Right cardiac atrium (tissue), 5 donors: ENCODE results near the gene AS3MT. TPM values are rescaled to one million over a fixed set of nuclear protein-coding genes. Genes with fewer than 3 reads are reported as not detected.

ENCODE experiments used
- ATAC-seq, 2 donors: fragments of 200-7000 bp; cut with Tn5 transposase; one replicate each; pipeline versions ENCODE4 v1.8.0 to v1.9.1; 2020; ENCODE audit warnings: moderate library complexity in 2 of 2, mild to moderate bottlenecking in 1 of 2
- DNase-seq, 3 donors: peaks; one replicate each; pipeline ENCODE4 v3.0.0-alpha.2; 2020
- H3K27ac ChIP-seq: one replicate; pipeline ENCODE4 v1.5.1; 2013; ENCODE audit warnings: mild to moderate bottlenecking, low read length, control low read depth, moderate library complexity
- H3K27me3 ChIP-seq: one replicate; pipeline ENCODE4 v1.6.1; 2013; ENCODE audit not compliant: control insufficient read depth, insufficient read depth
- H3K4me1 ChIP-seq: one replicate; pipeline ENCODE4 v1.6.1; 2013; ENCODE audit warnings: low read length; ENCODE audit not compliant: control insufficient read depth, insufficient read depth
- H3K4me3 ChIP-seq: one replicate; pipeline ENCODE4 v1.5.1; 2013; ENCODE audit warnings: low read length, control low read depth
- H3K9me3 ChIP-seq: one replicate; pipeline ENCODE4 v1.6.1; 2013; ENCODE audit warnings: low read length; ENCODE audit not compliant: control insufficient read depth
- WGBS: extraction: QIAGEN DNeasy Blood & Tissue Kit; methylation state at CpG from one replicate; pipeline ENCODE4 v1.1.7; 2013; 5-methylcytosine and 5-hydroxymethylcytosine counted together
- intact Hi-C, 4 donors: fragments of 100-400 bp; cut with DNase I; formaldehyde crosslinking; loops; one replicate each; pipeline versions ENCODE4 v1.11.0 to v1.14.0; 2022 to 2023
- polyA plus RNA-seq: library from polyadenylated mRNA; stranded (reverse); fragments of 200-250 nt; gene quantifications from one replicate; pipeline ENCODE4 v1.2.3, GENCODE V29; 2013
- total RNA-seq, 4 donors: library from RNA; stranded (reverse); fragmentation: NEBNext Ultra II Directional; extraction: Animal tissue kit (Norgen Biotek cat#: 25700); gene quantifications; one replicate each; pipeline ENCODE4 v1.2.1, GENCODE V29; 2021
- donor health status: healthy with polysubstance abuse.
- donor health status: DM: no; HTN: yes; CAD: no.
- donor health status: DM: no; HTN: no; CAD: no.
- donor health status: DM: no; HTN: yes; CAD: no; lungs with severe emphysema.
- donor health status: DM: yes; HTN: yes; CAD: no.

The AS3MT gene
- total and polyA plus RNA-seq, 5 donors, result 10.0 to 35.2 (median 14.2) TPM

- WGBS, result 76% methylated on average over 3 of the region's 3 CpGs
- intact Hi-C loops, result no loop called here
- Histone ChIP-seq H3K27me3 (no peaks in the 10 kb centered on the region), H3K4me1 (peaks cover 4% of the 10 kb centered on the region), H3K4me3 (no peak overlapping the region), H3K27ac (no peak overlapping the region), H3K9me3 (no peaks in the 10 kb centered on the region)
- DNase-seq (no peak), ATAC-seq (no peak)
Observed at GRCh38 chr10:102856758-102857424, 12.4 kb upstream of the AS3MT start.

GRCh38 chr10:102859911-102860310 is 9.4 kb upstream of the AS3MT start:
- no peaks in the 10 kb centered on the region for H3K27me3 ChIP-seq
- no peak for DNase-seq
- H3K27ac ChIP-seq, result no peak overlapping the region
- ATAC-seq, result peak in 1 of 2 donors; percentile 52
- no peak overlapping the region for H3K4me3 ChIP-seq
- H3K4me1 ChIP-seq, result peaks cover 4% of the 10 kb centered on the region
- intact Hi-C loops, result no loop called here
- H3K9me3 ChIP-seq, result no peaks in the 10 kb centered on the region
- 56% methylated on average over 2 of the region's 2 CpGs for WGBS

- no peaks in the 10 kb centered on the region for H3K27me3 ChIP-seq
- no peak overlapping the region for H3K27ac ChIP-seq
- 41% methylated on average over 2 of the region's 2 CpGs for WGBS
Observed at GRCh38 chr10:102863660-102864059, 5.6 kb upstream of the AS3MT start.

GRCh38 chr10:102865620-102866019 is 3.6 kb upstream of the AS3MT start:
- 91% methylated on average over 3 of the region's 3 CpGs for WGBS
- no peaks in the 10 kb centered on the region for H3K27me3 ChIP-seq
- H3K27ac ChIP-seq, result no peak overlapping the region
- H3K9me3 ChIP-seq, result no peaks in the 10 kb centered on the region
- no peak for DNase-seq
- ATAC-seq, result no peak
- intact Hi-C loops, result no loop called here
- no peaks in the 10 kb centered on the region for H3K4me1 ChIP-seq
- H3K4me3 ChIP-seq, result no peak overlapping the region

More at GRCh38 chr10:102863660-102864059, 5.6 kb upstream of the AS3MT start:
- no peak for ATAC-seq
- no peak overlapping the region for H3K4me3 ChIP-seq
- H3K4me1 ChIP-seq, result no peaks in the 10 kb centered on the region
- no peaks in the 10 kb centered on the region for H3K9me3 ChIP-seq
- no peak for DNase-seq
- intact Hi-C loops, result no loop called here

GRCh38 chr10:102868911-102869257 is 386 bp upstream of the AS3MT start:
- no peaks in the 10 kb centered on the region for H3K27me3 ChIP-seq
- H3K4me1 ChIP-seq, result no peaks in the 10 kb centered on the region
- no peaks in the 10 kb centered on the region for H3K9me3 ChIP-seq
- intact Hi-C loops, result no loop called here
- H3K4me3 ChIP-seq, result peak overlapping the region; percentile 32
- ATAC-seq (no peak), DNase-seq (no peak)
- WGBS, result 14% methylated on average over 5 of the region's 5 CpGs
- no peak overlapping the region for H3K27ac ChIP-seq

- peak; percentile 6 to 33 for ATAC-seq
- peak in 1 of 3 donors; percentile 36 for DNase-seq
- no peaks in the 10 kb centered on the region for H3K4me1 ChIP-seq
- intact Hi-C loops, result no loop called here
- 78% methylated on average over 10 of the region's 10 CpGs for WGBS
- H3K27me3 ChIP-seq, result no peaks in the 10 kb centered on the region
- H3K27ac ChIP-seq, result no peak overlapping the region
- H3K4me3 ChIP-seq, result peak overlapping the region; percentile 32
- no peaks in the 10 kb centered on the region for H3K9me3 ChIP-seq
Observed at GRCh38 chr10:102870221-102870620, 951 bp downstream of the AS3MT start.

- DNase-seq, result no peak
- intact Hi-C loops, result no loop called here
- no peak overlapping the region for H3K4me3 ChIP-seq
- ATAC-seq, result no peak
- H3K9me3 ChIP-seq, result no peaks in the 10 kb centered on the region
- no peak overlapping the region for H3K27ac ChIP-seq
- no peaks in the 10 kb centered on the region for H3K27me3 ChIP-seq
- WGBS, result 92% methylated on average over 4 of the region's 4 CpGs
- no peaks in the 10 kb centered on the region for H3K4me1 ChIP-seq
Observed at GRCh38 chr10:102872163-102872562, 2.9 kb downstream of the AS3MT start.

- intact Hi-C loops, result no loop called here
- H3K9me3 ChIP-seq, result no peaks in the 10 kb centered on the region
- DNase-seq (no peak), ATAC-seq (no peak)
- no peak overlapping the region for H3K27ac ChIP-seq
- no peaks in the 10 kb centered on the region for H3K27me3 ChIP-seq
- 87% methylated on average over 2 of the region's 2 CpGs for WGBS
- no peaks in the 10 kb centered on the region for H3K4me1 ChIP-seq
- no peak overlapping the region for H3K4me3 ChIP-seq
Observed at GRCh38 chr10:102876747-102877153, 7.5 kb downstream of the AS3MT start.

GRCh38 chr10:102878629-102879028 is 9.4 kb downstream of the AS3MT start:
- WGBS, result 56% methylated on average over 4 of the region's 4 CpGs
- no peak for ATAC-seq
- H3K9me3 ChIP-seq, result no peaks in the 10 kb centered on the region
- no peaks in the 10 kb centered on the region for H3K27me3 ChIP-seq
- H3K4me3 ChIP-seq, result no peak overlapping the region
- DNase-seq, result no peak
- H3K4me1 ChIP-seq, result no peaks in the 10 kb centered on the region
- no peak overlapping the region for H3K27ac ChIP-seq
- intact Hi-C loops, result no loop called here

- ATAC-seq, result no peak
- intact Hi-C loops, result no loop called here
- no peak for DNase-seq
- Histone ChIP-seq H3K9me3 (no peaks in the 10 kb centered on the region), H3K27me3 (no peaks in the 10 kb centered on the region), H3K4me3 (no peak overlapping the region), H3K27ac (no peak overlapping the region), H3K4me1 (no peaks in the 10 kb centered on the region)
- WGBS, result 96% methylated on average over 2 of the region's 2 CpGs
Observed at GRCh38 chr10:102880256-102880655, 11.0 kb downstream of the AS3MT start.

GRCh38 chr10:102888048-102888447 is 18.8 kb downstream of the AS3MT start:
- Histone ChIP-seq H3K4me1 (no peaks in the 10 kb centered on the region), H3K27ac (no peak overlapping the region), H3K27me3 (no peaks in the 10 kb centered on the region), H3K4me3 (no peak overlapping the region), H3K9me3 (no peaks in the 10 kb centered on the region)
- no peak for DNase-seq
- intact Hi-C loops, result no loop called here
- ATAC-seq, result no peak
- WGBS, result 98% methylated on average over 1 of the region's 1 CpG
